ENCODE data around the gene PPP6R1. TPM values are rescaled to one million over a fixed set of nuclear protein-coding genes. Genes with fewer than 3 reads are reported as not detected.

Gene PPP6R1
- total and polyA plus RNA-seq, 2 of the 13 experiments (the other 11 are each of a cell fraction or from before 2014, with no cell fraction given) = 25.8 to 54.0 TPM

- TF ChIP-seq LRRFIP1 (CRISPR knock-in tag; conservative IDR thresholded peaks at IDR 0.05) (peak; percentile 90; the same call in 1 of the 2 replicates), ZNF432 (CRISPR knock-in tag; IDR thresholded peaks at IDR 0.05; ENCODE audit: borderline replicate concordance) (no peak), MIER2 (CRISPR knock-in tag; IDR thresholded peaks at IDR 0.05) (peak; percentile 91), EZH2 (conservative IDR thresholded peaks at IDR 0.05; ENCODE audit: low read depth, low read length) (no peak), ZNF138 (CRISPR knock-in tag; IDR thresholded peaks at IDR 0.05; ENCODE audit: low read depth) (no peak), SOX13 (IDR thresholded peaks at IDR 0.05) (no peak), SOX13 (CRISPR knock-in tag; conservative IDR thresholded peaks at IDR 0.05 in 1 of 2, IDR thresholded peaks at IDR 0.05 in 1 of 2) (peak in 1 of 2 experiments; percentile 55; a peak in 2 of 4 replicates), NCOA1 (CRISPR knock-in tag; IDR thresholded peaks at IDR 0.05) (peak; percentile 88), ZNF629 (CRISPR knock-in tag; conservative IDR thresholded peaks at IDR 0.05) (no peak; the same call in 1 of the 2 replicates), MNT (IDR thresholded peaks at IDR 0.05) (peak; percentile 64), ZNF280B (CRISPR knock-in tag; IDR thresholded peaks at IDR 0.05; ENCODE audit: borderline replicate concordance) (no peak), XBP1 (CRISPR knock-in tag; IDR thresholded peaks at IDR 0.05) (no peak), CHD2 (IDR thresholded peaks at IDR 0.05; ENCODE audit: low read depth, low read length) (peak; percentile 82), ZNF44 (CRISPR knock-in tag; IDR thresholded peaks at IDR 0.05) (no peak), SRSF4 (IDR thresholded peaks at IDR 0.05; ENCODE audit: low read depth, low read length, poor library complexity, severe bottlenecking) (peak; percentile 50), ZNF230 (CRISPR knock-in tag; IDR thresholded peaks at IDR 0.05) (no peak)
- TF ChIP-seq, protein P1, sequence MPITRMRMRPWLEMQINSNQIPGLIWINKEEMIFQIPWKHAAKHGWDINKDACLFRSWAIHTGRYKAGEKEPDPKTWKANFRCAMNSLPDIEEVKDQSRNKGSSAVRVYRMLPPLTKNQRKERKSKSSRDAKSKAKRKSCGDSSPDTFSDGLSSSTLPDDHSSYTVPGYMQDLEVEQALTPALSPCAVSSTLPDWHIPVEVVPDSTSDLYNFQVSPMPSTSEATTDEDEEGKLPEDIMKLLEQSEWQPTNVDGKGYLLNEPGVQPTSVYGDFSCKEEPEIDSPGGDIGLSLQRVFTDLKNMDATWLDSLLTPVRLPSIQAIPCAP (CRISPR knock-in tag; IDR thresholded peaks at IDR 0.05; ENCODE audit: low read depth) = no peak
- TF ChIP-seq, protein P2, sequence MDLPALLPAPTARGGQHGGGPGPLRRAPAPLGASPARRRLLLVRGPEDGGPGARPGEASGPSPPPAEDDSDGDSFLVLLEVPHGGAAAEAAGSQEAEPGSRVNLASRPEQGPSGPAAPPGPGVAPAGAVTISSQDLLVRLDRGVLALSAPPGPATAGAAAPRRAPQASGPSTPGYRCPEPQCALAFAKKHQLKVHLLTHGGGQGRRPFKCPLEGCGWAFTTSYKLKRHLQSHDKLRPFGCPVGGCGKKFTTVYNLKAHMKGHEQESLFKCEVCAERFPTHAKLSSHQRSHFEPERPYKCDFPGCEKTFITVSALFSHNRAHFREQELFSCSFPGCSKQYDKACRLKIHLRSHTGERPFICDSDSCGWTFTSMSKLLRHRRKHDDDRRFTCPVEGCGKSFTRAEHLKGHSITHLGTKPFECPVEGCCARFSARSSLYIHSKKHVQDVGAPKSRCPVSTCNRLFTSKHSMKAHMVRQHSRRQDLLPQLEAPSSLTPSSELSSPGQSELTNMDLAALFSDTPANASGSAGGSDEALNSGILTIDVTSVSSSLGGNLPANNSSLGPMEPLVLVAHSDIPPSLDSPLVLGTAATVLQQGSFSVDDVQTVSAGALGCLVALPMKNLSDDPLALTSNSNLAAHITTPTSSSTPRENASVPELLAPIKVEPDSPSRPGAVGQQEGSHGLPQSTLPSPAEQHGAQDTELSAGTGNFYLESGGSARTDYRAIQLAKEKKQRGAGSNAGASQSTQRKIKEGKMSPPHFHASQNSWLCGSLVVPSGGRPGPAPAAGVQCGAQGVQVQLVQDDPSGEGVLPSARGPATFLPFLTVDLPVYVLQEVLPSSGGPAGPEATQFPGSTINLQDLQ (CRISPR knock-in tag; IDR thresholded peaks at IDR 0.05) = no peak
Measured at GRCh38 chr19:55258828-55259539, at the start of gene PPP6R1 (continued).
